HepG2 (cell line): Measurements from ENCODE around the gene ASIC3. TPM values are rescaled to one million over a fixed set of nuclear protein-coding genes. Genes with fewer than 3 reads are reported as not detected.

ENCODE experiments used
- ATAC-seq: fragments of 200-7000 bp; cut with Tn5 transposase; 3 replicates; pipeline ENCODE4 v1.9.1; 2020; ENCODE audit warnings: mild to moderate bottlenecking, moderate library complexity
- BruUV-seq: library from RNA; stranded (reverse); fragments of 400-500 nt; replicated peaks from 2 replicates; lab custom pipeline; 2021; lab: Mats Ljungman, UMichigan
- CTCF ChIA-PET: fragments of 300-600 bp; formaldehyde crosslinking; extraction: SDS; loops from one replicate; lab custom pipeline; 2021; ENCODE audit warnings: low total read pairs, inconsistent platforms, low intra/inter-chr PET ratio; lab: Yijun Ruan, JAX
- POLR2A ChIA-PET: fragments of 350-600 bp; sonication (Branson Sonifier 250); formaldehyde crosslinking; loops from one replicate; lab custom pipeline; 2020; ENCODE audit warnings: antibody characterized with exemption, inconsistent platforms; lab: Yijun Ruan, JAX
- DNase-seq: peaks from one replicate; pipeline ENCODE4 v3.0.0-alpha.2; 2015; ENCODE audit warnings: low spot score
- FAIRE-seq: peaks from 3 replicates; lab custom pipeline; 2011; peaks lifted over from hg19 to GRCh38; lab: Jason Lieb, UNC
- H2AFZ ChIP-seq: one replicate; pipeline ENCODE4 v1.6.1; 2011; ENCODE audit warnings: low read length, inconsistent platforms
- H3K27ac ChIP-seq: fragments of 300-600 bp; 3 replicates; pipeline ENCODE4 v1.8.0; 2011; ENCODE audit warnings: mixed run types, mild to moderate bottlenecking, mixed read lengths, low read length, inconsistent platforms; ENCODE audit not compliant: insufficient read depth; ENCODE audit errors: extremely low read length
- H3K27me3 ChIP-seq, 2 experiments: fragments of 200-600 bp in 1 of 2; 2 replicates in 1 of 2; 3 replicates in 1 of 2; pipeline versions ENCODE4 v1.6.0 to v1.8.0; 2011; ENCODE audit warnings: low read length in 2 of 2, mild to moderate bottlenecking in 2 of 2, moderate library complexity in 2 of 2, inconsistent platforms in 1 of 2; ENCODE audit not compliant: insufficient read depth in 2 of 2, control insufficient read depth in 1 of 2
- H3K36me3 ChIP-seq, 2 experiments: fragments of 200-600 bp in 1 of 2; replicated peaks in 1 of 2; 2 replicates in 1 of 2; 3 replicates in 1 of 2; pipeline versions ENCODE4 v1.5.1 to v1.8.0; 2011; ENCODE audit warnings: low read length in 2 of 2, inconsistent platforms in 1 of 2; ENCODE audit not compliant: insufficient read depth in 2 of 2, control insufficient read depth in 1 of 2
- H3K4me1 ChIP-seq: 2 replicates; pipeline ENCODE4 v1.5.1; 2012; ENCODE audit warnings: low read length, inconsistent platforms; ENCODE audit not compliant: insufficient read depth
- H3K4me2 ChIP-seq: 2 replicates; pipeline ENCODE4 v1.6.0; 2011; ENCODE audit warnings: low read depth, low read length, inconsistent platforms
- H3K4me3 ChIP-seq, 3 experiments: fragments of 200-600 bp in 1 of 3; sonication (generic), shearing (Covaris generic) in 1 of 3; replicated peaks in 1 of 3; 2 replicates each; pipeline ENCODE4 v1.5.1; 2011 to 2016; ENCODE audit warnings: low read length in 3 of 3, inconsistent platforms in 2 of 3, low read depth in 2 of 3, mild to moderate bottlenecking in 2 of 3, control low read depth in 1 of 3, mixed read lengths in 1 of 3; ENCODE audit not compliant: insufficient read depth in 1 of 3
- H3K79me2 ChIP-seq: one replicate; pipeline ENCODE4 v1.6.1; 2011; ENCODE audit warnings: low read length, inconsistent platforms; ENCODE audit not compliant: insufficient read depth
- H3K9ac ChIP-seq: 2 replicates; pipeline ENCODE4 v1.6.0; 2011; ENCODE audit warnings: mild to moderate bottlenecking, low read depth, low read length, inconsistent platforms; ENCODE audit not compliant: insufficient read depth
- H3K9me3 ChIP-seq: 2 replicates; pipeline ENCODE4 v1.5.1; 2012; ENCODE audit warnings: mild to moderate bottlenecking, low read length
- H4K20me1 ChIP-seq: 2 replicates; pipeline ENCODE4 v1.6.0; 2011; ENCODE audit warnings: inconsistent platforms, mild to moderate bottlenecking, low read length, moderate library complexity; ENCODE audit not compliant: insufficient read depth
- ARHGAP35 ChIP-seq: sonication (generic); formaldehyde crosslinking; IDR thresholded peaks from 2 replicates; pipeline ENCODE4 v1.9.0; 2022; ENCODE audit warnings: mild to moderate bottlenecking, inconsistent platforms, moderate library complexity, missing genetic modification reagents, borderline replicate concordance
- BCLAF1 ChIP-seq: fragments of 450-650 bp; IDR thresholded peaks from 2 replicates; pipeline ENCODE4 v1.6.1; 2017; ENCODE audit warnings: mild to moderate bottlenecking
- CBX2 ChIP-seq, 2 experiments: fragments of 200-600 bp in 1 of 2; sonication (generic); formaldehyde crosslinking in 1 of 2; IDR thresholded peaks; 2 replicates each; pipeline versions ENCODE4 v1.7.0 to v1.8.1; 2018 to 2022; ENCODE audit warnings: low read depth in 2 of 2, low read length in 1 of 2, mild to moderate bottlenecking in 1 of 2, missing genetic modification reagents in 1 of 2
- CHD2 ChIP-seq: IDR thresholded peaks from 2 replicates; pipeline ENCODE4 v1.6.1; 2011; ENCODE audit warnings: low read depth, low read length, improper control_type of control experiment
- CREB1 ChIP-seq, 2 experiments: fragments of 450-650 bp in 1 of 2; IDR thresholded peaks; 2 replicates each; pipeline ENCODE4 v1.6.1; 2016 to 2017; ENCODE audit warnings: control low read depth in 1 of 2, mild to moderate bottlenecking in 1 of 2, missing compliant biosample characterization in 1 of 2, missing genetic modification characterization in 1 of 2
- PAF1 ChIP-seq: IDR thresholded peaks from 2 replicates; pipeline ENCODE4 v1.6.1; 2016; ENCODE audit warnings: missing genetic modification reagents, missing compliant biosample characterization
- WGBS: methylation state at CpG from one replicate; pipeline ENCODE4 v1.1.6; 2017; ENCODE audit warnings: low lambda C conversion rate; 5-methylcytosine and 5-hydroxymethylcytosine counted together
- in situ Hi-C: cut with HindIII; loops from 2 replicates; pipeline ENCODE4 v1.10.0; 2017; ENCODE audit warnings: low pct_unique_long_range_greater_than_20kb; ENCODE audit not compliant: extremely low pct_ligation_motif_present
- intact Hi-C: fragments of 100-400 bp; cut with micrococcal nuclease; formaldehyde crosslinking; loops from one replicate; pipeline ENCODE4 v1.10.0; 2022; ENCODE audit not compliant: unreplicated experiment
- polyA plus RNA-seq, 8 experiments: library from polyadenylated mRNA; depleted of rRNA in 3 of 8; stranded (reverse) in 7 of 8; unstranded in 1 of 8; fragments of >200 nt; fragmentation: Illumina TruSeq in 4 of 8; extraction: Trizol in 4 of 8; gene quantifications; 2 replicates each; pipeline versions ENCODE4 v1.2.1 to v1.2.3, GENCODE V29; 2011 to 2016; ENCODE audit warnings: low read depth in 4 of 8, missing spikeins in 1 of 8, mixed read lengths in 1 of 8; ENCODE audit not compliant: insufficient read depth in 1 of 8
- total RNA-seq, 5 experiments: library from RNA; depleted of rRNA; stranded (reverse); fragments of >200 nt; fragmentation: Illumina TruSeq; extraction: Trizol; gene quantifications; 2 replicates each; pipeline ENCODE4 v1.2.3, GENCODE V29; 2016; ENCODE audit warnings: low read depth in 1 of 5
- TF ChIP-seq, protein P1 (sequence below): sonication (generic); formaldehyde crosslinking; IDR thresholded peaks from 2 replicates; pipeline ENCODE4 v1.5.0; 2020; ENCODE audit warnings: mild to moderate bottlenecking, missing genetic modification reagents

ASIC3 gene
- total and polyA plus RNA-seq, 2 of the 13 experiments (the other 11 are each of a cell fraction or from before 2014, with no cell fraction given) = 0.51 TPM; not detected in 1

DNA sequence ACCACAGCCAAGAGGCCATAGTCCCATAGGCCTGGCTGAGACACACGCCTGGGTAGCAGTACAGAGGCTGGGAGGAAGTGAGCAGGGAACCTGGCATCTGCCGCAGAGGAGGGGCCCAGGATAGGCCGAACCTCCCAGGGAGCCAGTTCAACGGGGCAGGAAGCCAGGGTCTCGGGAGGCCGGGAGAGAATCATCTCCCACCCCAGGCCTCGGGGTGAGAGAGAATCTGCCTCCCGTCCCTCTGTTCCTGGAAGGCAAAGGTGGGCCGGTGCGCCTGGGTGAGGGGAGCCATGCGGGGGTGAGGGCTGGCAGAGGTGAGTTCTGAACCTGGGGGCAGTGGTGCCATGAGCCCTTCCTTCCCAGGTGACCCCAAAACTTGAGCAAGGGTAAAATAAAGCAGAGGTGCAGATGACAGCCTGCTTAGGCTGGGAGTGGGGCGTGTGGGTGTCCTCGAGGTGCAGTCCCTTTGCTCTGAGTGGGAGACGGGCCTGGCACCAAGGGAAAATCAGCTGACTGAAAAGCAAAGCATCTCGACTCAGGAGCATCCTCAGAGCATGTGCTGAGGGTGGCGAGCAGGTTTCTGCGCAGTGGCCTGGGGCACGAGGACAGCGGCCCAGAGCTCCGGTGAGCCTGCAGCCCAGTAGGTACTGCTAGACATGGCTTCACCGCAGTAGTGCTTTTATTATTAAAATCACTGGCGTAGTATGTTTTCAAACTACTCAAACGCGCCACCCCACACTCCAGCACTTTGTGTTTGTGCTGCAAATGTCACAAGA is 53.5 kb downstream of the ASIC3 start:
- Histone ChIP-seq H4K20me1 (peaks cover 34% of the 10 kb centered on the region), H3K79me2 (peaks cover 63% of the 10 kb centered on the region), H3K4me3 (no peak overlapping the region), H2AFZ (no peak overlapping the region), H3K27me3 (no peaks in the 10 kb centered on the region), H3K36me3 (peaks cover 6 to 21% of the 10 kb centered on the region in 2 experiments; a peak in 3 of 5 replicates), H3K4me1 (no peaks in the 10 kb centered on the region), H3K4me2 (no peak overlapping the region), H3K9ac (no peak overlapping the region), H3K27ac (no peak overlapping the region), H3K9me3 (no peaks in the 10 kb centered on the region)
- no TSS peak for BruUV-seq
- DNase-seq (no peak), FAIRE-seq (no peak), ATAC-seq (no peak)
- WGBS = 94% methylated on average over 21 of the region's 24 CpGs
- TF ChIP-seq PAF1 (CRISPR knock-in tag) (no peak), ARHGAP35 (no peak), CREB1 (IDR thresholded peaks at IDR 0.05) (no peak), CREB1 (CRISPR knock-in tag; IDR thresholded peaks at IDR 0.05) (no peak), CHD2 (no peak), CBX2 (IDR thresholded peaks at IDR 0.05; ENCODE audit: low read depth, low read length) (no peak), CBX2 (CRISPR knock-in tag; IDR thresholded peaks at IDR 0.05; ENCODE audit: low read depth) (no peak), BCLAF1 (no peak)
- TF ChIP-seq, protein P1, sequence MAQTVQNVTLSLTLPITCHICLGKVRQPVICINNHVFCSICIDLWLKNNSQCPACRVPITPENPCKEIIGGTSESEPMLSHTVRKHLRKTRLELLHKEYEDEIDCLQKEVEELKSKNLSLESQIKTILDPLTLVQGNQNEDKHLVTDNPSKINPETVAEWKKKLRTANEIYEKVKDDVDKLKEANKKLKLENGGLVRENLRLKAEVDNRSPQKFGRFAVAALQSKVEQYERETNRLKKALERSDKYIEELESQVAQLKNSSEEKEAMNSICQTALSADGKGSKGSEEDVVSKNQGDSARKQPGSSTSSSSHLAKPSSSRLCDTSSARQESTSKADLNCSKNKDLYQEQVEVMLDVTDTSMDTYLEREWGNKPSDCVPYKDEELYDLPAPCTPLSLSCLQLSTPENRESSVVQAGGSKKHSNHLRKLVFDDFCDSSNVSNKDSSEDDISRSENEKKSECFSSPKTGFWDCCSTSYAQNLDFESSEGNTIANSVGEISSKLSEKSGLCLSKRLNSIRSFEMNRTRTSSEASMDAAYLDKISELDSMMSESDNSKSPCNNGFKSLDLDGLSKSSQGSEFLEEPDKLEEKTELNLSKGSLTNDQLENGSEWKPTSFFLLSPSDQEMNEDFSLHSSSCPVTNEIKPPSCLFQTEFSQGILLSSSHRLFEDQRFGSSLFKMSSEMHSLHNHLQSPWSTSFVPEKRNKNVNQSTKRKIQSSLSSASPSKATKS (CRISPR knock-in tag) = no peak
- POLR2A ChIA-PET = no interaction called here
- intact Hi-C loops (no loop called here), in situ Hi-C loops (no loop called here)
- CTCF ChIA-PET = no interaction called here

Other genes starting within 250 kb of the ASIC3 start
- not detected in 2 replicates for gene TMEM176B, start 248.2 kb upstream of the ASIC3 start, total RNA-seq (2016; rRNA removed; fragmentation: Illumina TruSeq; extraction: Trizol)
- not detected in 2 replicates for gene TMEM176B, start 248.2 kb upstream of the ASIC3 start, polyA plus RNA-seq (2011; rRNA removed)
- gene TMEM176A, start 247.8 kb upstream of the ASIC3 start, total RNA-seq (2016; rRNA removed; fragmentation: Illumina TruSeq; extraction: Trizol) = not detected in 2 replicates
- not detected in 2 replicates for gene TMEM176A, start 247.8 kb upstream of the ASIC3 start, polyA plus RNA-seq (2011; rRNA removed)
- gene AOC1, start 196.0 kb upstream of the ASIC3 start, total RNA-seq (2016; rRNA removed; fragmentation: Illumina TruSeq; extraction: Trizol) = not detected in 2 replicates
- gene AOC1, start 196.0 kb upstream of the ASIC3 start, polyA plus RNA-seq (2011; rRNA removed) = not detected in 2 replicates
- gene KCNH2, start 70.2 kb upstream of the ASIC3 start, total RNA-seq (2016; rRNA removed; fragmentation: Illumina TruSeq; extraction: Trizol) = 0.11 TPM in 1 of 2 replicates, not detected in the other
- gene KCNH2, start 70.2 kb upstream of the ASIC3 start, polyA plus RNA-seq (2011; rRNA removed) = 0.09 and 0.12 TPM in 2 replicates
- gene NOS3, start 57.5 kb upstream of the ASIC3 start, total RNA-seq (2016; rRNA removed; fragmentation: Illumina TruSeq; extraction: Trizol) = 3.7 and 4.8 TPM in 2 replicates
- 7.5 and 10.1 TPM in 2 replicates for gene NOS3, start 57.5 kb upstream of the ASIC3 start, polyA plus RNA-seq (2011; rRNA removed)
- not detected in 2 replicates for gene ATG9B, start 24.0 kb upstream of the ASIC3 start, total RNA-seq (2016; rRNA removed; fragmentation: Illumina TruSeq; extraction: Trizol)
- 0.24 and 0.39 TPM in 2 replicates for gene ATG9B, start 24.0 kb upstream of the ASIC3 start, polyA plus RNA-seq (2011; rRNA removed)
- gene ABCB8, start 20.1 kb upstream of the ASIC3 start, total RNA-seq (2016; rRNA removed; fragmentation: Illumina TruSeq; extraction: Trizol) = 7.2 and 16.7 TPM in 2 replicates
- gene ABCB8, start 20.1 kb upstream of the ASIC3 start, polyA plus RNA-seq (2011; rRNA removed) = 6.6 and 6.9 TPM in 2 replicates
- 21.3 and 22.6 TPM in 2 replicates for gene CDK5, start 9.4 kb downstream of the ASIC3 start, total RNA-seq (2016; rRNA removed; fragmentation: Illumina TruSeq; extraction: Trizol)
- 16.4 and 17.3 TPM in 2 replicates for gene CDK5, start 9.4 kb downstream of the ASIC3 start, polyA plus RNA-seq (2011; rRNA removed)
- 47.4 and 73.4 TPM in 2 replicates for gene SLC4A2, start 11.1 kb downstream of the ASIC3 start, total RNA-seq (2016; rRNA removed; fragmentation: Illumina TruSeq; extraction: Trizol)
- 46.0 and 51.9 TPM in 2 replicates for gene SLC4A2, start 11.1 kb downstream of the ASIC3 start, polyA plus RNA-seq (2011; rRNA removed)
- 33.0 and 52.9 TPM in 2 replicates for gene FASTK, start 32.3 kb downstream of the ASIC3 start, total RNA-seq (2016; rRNA removed; fragmentation: Illumina TruSeq; extraction: Trizol)
- 55.7 and 69.5 TPM in 2 replicates for gene FASTK, start 32.3 kb downstream of the ASIC3 start, polyA plus RNA-seq (2011; rRNA removed)
- gene TMUB1, start 35.0 kb downstream of the ASIC3 start, total RNA-seq (2016; rRNA removed; fragmentation: Illumina TruSeq; extraction: Trizol) = 31.8 and 51.6 TPM in 2 replicates
- gene TMUB1, start 35.0 kb downstream of the ASIC3 start, polyA plus RNA-seq (2011; rRNA removed) = 44.8 and 47.8 TPM in 2 replicates
- 24.9 and 31.3 TPM in 2 replicates for gene AGAP3, start 37.9 kb downstream of the ASIC3 start, total RNA-seq (2016; rRNA removed; fragmentation: Illumina TruSeq; extraction: Trizol)
- 61.4 and 62.0 TPM in 2 replicates for gene AGAP3, start 37.9 kb downstream of the ASIC3 start, polyA plus RNA-seq (2011; rRNA removed)
- gene GBX1, start 119.2 kb downstream of the ASIC3 start, total RNA-seq (2016; rRNA removed; fragmentation: Illumina TruSeq; extraction: Trizol) = not detected in 2 replicates
- not detected in 2 replicates for gene GBX1, start 119.2 kb downstream of the ASIC3 start, polyA plus RNA-seq (2011; rRNA removed)
- not detected in 2 replicates for gene ASB10, start 138.7 kb downstream of the ASIC3 start, total RNA-seq (2016; rRNA removed; fragmentation: Illumina TruSeq; extraction: Trizol)
- gene ASB10, start 138.7 kb downstream of the ASIC3 start, polyA plus RNA-seq (2011; rRNA removed) = not detected in 2 replicates
- gene H2BK1, start 162.0 kb downstream of the ASIC3 start, total RNA-seq (2016; rRNA removed; fragmentation: Illumina TruSeq; extraction: Trizol) = not detected in 2 replicates
- not detected in 2 replicates for gene H2BK1, start 162.0 kb downstream of the ASIC3 start, polyA plus RNA-seq (2011; rRNA removed)
- 42.5 and 43.0 TPM in 2 replicates for gene ABCF2, start 178.7 kb downstream of the ASIC3 start, total RNA-seq (2016; rRNA removed; fragmentation: Illumina TruSeq; extraction: Trizol)
- 16.3 and 18.5 TPM in 2 replicates for gene ABCF2, start 178.7 kb downstream of the ASIC3 start, polyA plus RNA-seq (2011; rRNA removed)
- gene CHPF2, start 184.0 kb downstream of the ASIC3 start, total RNA-seq (2016; rRNA removed; fragmentation: Illumina TruSeq; extraction: Trizol) = 10.2 and 21.5 TPM in 2 replicates
- gene CHPF2, start 184.0 kb downstream of the ASIC3 start, polyA plus RNA-seq (2011; rRNA removed) = 15.4 and 22.5 TPM in 2 replicates
- 0.53 and 0.62 TPM in 2 replicates for gene SMARCD3, start 200.2 kb downstream of the ASIC3 start, total RNA-seq (2016; rRNA removed; fragmentation: Illumina TruSeq; extraction: Trizol)
- 0.20 and 0.44 TPM in 2 replicates for gene SMARCD3, start 200.2 kb downstream of the ASIC3 start, polyA plus RNA-seq (2011; rRNA removed)